ENCODE results near the gene NEGR1.
A peak's percentile ranks its signal among the peaks of the same experiment; 100 is the strongest.

NEGR1 gene

DNA sequence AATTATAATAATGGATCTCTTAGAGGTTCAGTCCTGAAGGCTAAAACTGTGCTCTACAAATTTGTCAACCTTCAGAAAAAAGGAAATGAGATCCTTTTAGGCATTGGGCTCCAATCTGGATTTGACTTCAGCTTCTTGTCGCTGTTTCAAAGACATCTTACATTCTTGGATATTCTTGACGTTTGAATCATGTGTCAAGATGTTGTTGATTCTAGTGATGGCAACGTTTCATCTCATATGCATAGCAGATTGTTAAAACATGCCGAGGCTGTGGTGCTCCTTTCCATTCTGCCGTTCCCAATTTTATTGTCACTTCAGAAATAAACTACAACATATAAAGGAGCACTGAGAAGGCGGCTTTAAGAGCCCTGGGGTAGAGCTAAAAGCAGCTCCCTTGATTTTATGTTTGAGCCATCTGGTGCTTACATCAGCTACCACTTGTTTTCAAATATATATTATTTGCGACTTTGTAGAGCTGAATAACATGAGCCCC lies 733.9 kb downstream of the NEGR1 start:
- Histone ChIP-seq H3K4me3 (ENCODE audit: low read depth in 1 of 5, low read length in 5 of 5) (no peak overlapping the region), H3K27ac (ENCODE audit: low read depth, low read length) (no peak overlapping the region), H3K9ac (ENCODE audit: low read length in 5 of 5) (no peak overlapping the region), H3K9me3 (ENCODE audit: control insufficient read depth in 5 of 5, low read length in 5 of 5) (no peaks in the 10 kb centered on the region), H3K27me3 (ENCODE audit: control insufficient read depth in 5 of 5, insufficient read depth in 4 of 5, low read length in 5 of 5) (no peaks in the 10 kb centered on the region), H3K36me3 (ENCODE audit: control insufficient read depth in 5 of 5, insufficient read depth in 5 of 5, low read length in 5 of 5) (no peaks in the 10 kb centered on the region), H3K4me1 (ENCODE audit: control insufficient read depth in 5 of 5, insufficient read depth in 5 of 5, low read length in 5 of 5) (peaks cover 0 to 5% (median 0%) of the 10 kb centered on the region in 5 donors)

DNA sequence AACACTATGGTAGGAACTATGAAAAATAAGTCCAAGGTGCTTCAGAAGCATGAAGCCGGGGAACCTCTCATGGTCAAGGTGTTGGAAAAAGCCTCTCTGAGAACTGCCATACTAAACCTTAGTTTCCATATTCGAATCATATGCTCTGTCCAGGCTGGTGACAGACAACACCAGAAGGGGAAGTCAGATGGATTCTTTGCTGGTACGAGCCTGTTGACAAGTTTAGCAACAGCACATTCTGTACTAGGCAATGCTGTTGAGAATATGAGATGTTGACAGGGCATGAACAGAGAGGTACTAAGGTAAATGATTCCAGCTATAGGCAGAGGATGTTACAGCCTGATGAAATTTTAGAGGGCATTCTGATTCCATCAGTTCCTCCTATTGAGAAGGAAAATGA lies 740.2 kb downstream of the NEGR1 start:
- H3K4me3 ChIP-seq (ENCODE audit: low read depth in 1 of 5, low read length in 5 of 5), result no peak overlapping the region
- no peak overlapping the region for H3K9ac ChIP-seq (ENCODE audit: low read length in 5 of 5)
- no peaks in the 10 kb centered on the region for H3K4me1 ChIP-seq (ENCODE audit: control insufficient read depth in 5 of 5, insufficient read depth in 5 of 5, low read length in 5 of 5)
- no peaks in the 10 kb centered on the region for H3K9me3 ChIP-seq (ENCODE audit: control insufficient read depth in 5 of 5, low read length in 5 of 5)
- no peak overlapping the region for H3K27ac ChIP-seq (ENCODE audit: low read depth, low read length)
- no peaks in the 10 kb centered on the region for H3K36me3 ChIP-seq (ENCODE audit: control insufficient read depth in 5 of 5, insufficient read depth in 5 of 5, low read length in 5 of 5)
- no peaks in the 10 kb centered on the region for H3K27me3 ChIP-seq (ENCODE audit: control insufficient read depth in 5 of 5, insufficient read depth in 4 of 5, low read length in 5 of 5)

DNA sequence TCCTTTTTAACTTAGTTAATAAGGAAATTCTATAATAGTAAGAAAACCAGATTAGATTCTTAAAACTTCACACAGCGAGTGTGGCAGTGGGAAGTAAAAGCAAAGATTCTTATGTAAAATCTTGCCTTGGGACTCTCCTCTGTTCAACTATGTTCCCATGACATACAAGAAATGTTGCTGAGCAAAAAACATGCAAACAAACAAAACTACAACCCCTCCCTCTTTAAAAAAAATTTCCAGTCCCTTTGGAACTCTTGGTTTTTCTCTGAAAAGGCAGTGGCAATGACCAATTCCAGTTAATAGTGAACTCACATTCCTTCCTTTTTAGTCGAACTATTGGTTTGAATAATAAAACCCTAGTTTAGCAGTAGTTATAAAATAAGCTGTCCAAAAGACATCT lies 748.4 kb downstream of the NEGR1 start:
- no peaks in the 10 kb centered on the region for H3K36me3 ChIP-seq (ENCODE audit: control insufficient read depth in 5 of 5, insufficient read depth in 5 of 5, low read length in 5 of 5)
- peaks cover 0 to 8% (median 0%) of the 10 kb centered on the region in 5 donors for H3K4me1 ChIP-seq (ENCODE audit: control insufficient read depth in 5 of 5, insufficient read depth in 5 of 5, low read length in 5 of 5)
- no peak overlapping the region for H3K4me3 ChIP-seq (ENCODE audit: low read depth in 1 of 5, low read length in 5 of 5)
- H3K27me3 ChIP-seq (ENCODE audit: control insufficient read depth in 5 of 5, insufficient read depth in 4 of 5, low read length in 5 of 5), result no peaks in the 10 kb centered on the region
- no peaks in the 10 kb centered on the region for H3K9me3 ChIP-seq (ENCODE audit: control insufficient read depth in 5 of 5, low read length in 5 of 5)
- no peak overlapping the region for H3K9ac ChIP-seq (ENCODE audit: low read length in 5 of 5)
- H3K27ac ChIP-seq (ENCODE audit: low read depth, low read length), result peak overlapping the region; percentile 42

DNA sequence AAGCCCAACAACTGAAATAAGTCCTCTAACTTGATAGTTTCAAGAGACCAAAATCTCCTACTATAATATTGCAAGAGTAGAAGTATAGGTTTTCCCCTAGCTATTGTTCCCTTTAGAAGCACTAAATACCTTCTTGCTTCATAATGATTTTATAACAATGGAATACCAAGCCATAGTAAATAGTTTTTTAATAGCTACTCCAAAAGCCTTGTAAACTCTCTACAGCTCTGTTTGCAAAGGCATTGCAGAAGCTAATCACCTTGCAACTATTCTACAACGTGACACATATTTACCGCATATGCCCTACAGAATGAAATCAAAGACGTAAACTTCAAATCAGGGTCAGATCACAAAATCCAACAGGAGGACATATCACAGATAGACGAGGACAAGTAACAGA lies 750.0 kb downstream of the NEGR1 start:
- Histone ChIP-seq H3K27me3 (ENCODE audit: control insufficient read depth in 5 of 5, insufficient read depth in 4 of 5, low read length in 5 of 5) (no peaks in the 10 kb centered on the region), H3K4me1 (ENCODE audit: control insufficient read depth in 5 of 5, insufficient read depth in 5 of 5, low read length in 5 of 5) (peaks cover 0 to 8% (median 0%) of the 10 kb centered on the region in 5 donors), H3K4me3 (ENCODE audit: low read depth in 1 of 5, low read length in 5 of 5) (no peak overlapping the region), H3K9me3 (ENCODE audit: control insufficient read depth in 5 of 5, low read length in 5 of 5) (no peaks in the 10 kb centered on the region), H3K9ac (ENCODE audit: low read length in 5 of 5) (no peak overlapping the region), H3K36me3 (ENCODE audit: control insufficient read depth in 5 of 5, insufficient read depth in 5 of 5, low read length in 5 of 5) (no peaks in the 10 kb centered on the region), H3K27ac (ENCODE audit: low read depth, low read length) (no peak overlapping the region)

DNA sequence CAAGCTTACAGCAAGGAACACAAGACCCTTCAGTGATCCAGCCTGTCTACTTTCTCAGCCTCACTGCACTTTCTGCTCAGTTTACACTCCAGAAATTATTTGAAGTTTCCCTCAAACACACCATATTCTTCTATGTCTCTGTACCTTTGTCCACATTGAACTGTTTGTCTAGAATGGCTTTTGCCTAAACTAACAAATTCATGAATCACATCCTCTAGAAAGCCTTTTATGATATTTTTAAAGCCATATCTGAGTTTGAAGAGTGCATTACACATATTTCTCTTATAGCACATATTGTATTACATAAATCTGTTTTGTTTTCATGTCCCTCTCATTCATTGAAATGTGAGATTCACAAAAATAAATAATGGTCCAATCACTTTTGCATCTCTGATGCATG lies 755.5 kb downstream of the NEGR1 start:
- no peak overlapping the region for H3K4me3 ChIP-seq (ENCODE audit: low read depth in 1 of 5, low read length in 5 of 5)
- no peaks in the 10 kb centered on the region for H3K4me1 ChIP-seq (ENCODE audit: control insufficient read depth in 5 of 5, insufficient read depth in 5 of 5, low read length in 5 of 5)
- no peak overlapping the region for H3K9ac ChIP-seq (ENCODE audit: low read length in 5 of 5)
- no peaks in the 10 kb centered on the region for H3K36me3 ChIP-seq (ENCODE audit: control insufficient read depth in 5 of 5, insufficient read depth in 5 of 5, low read length in 5 of 5)
- no peak overlapping the region for H3K27ac ChIP-seq (ENCODE audit: low read depth, low read length)
- H3K9me3 ChIP-seq (ENCODE audit: control insufficient read depth in 5 of 5, low read length in 5 of 5), result no peaks in the 10 kb centered on the region
- no peaks in the 10 kb centered on the region for H3K27me3 ChIP-seq (ENCODE audit: control insufficient read depth in 5 of 5, insufficient read depth in 4 of 5, low read length in 5 of 5)

DNA sequence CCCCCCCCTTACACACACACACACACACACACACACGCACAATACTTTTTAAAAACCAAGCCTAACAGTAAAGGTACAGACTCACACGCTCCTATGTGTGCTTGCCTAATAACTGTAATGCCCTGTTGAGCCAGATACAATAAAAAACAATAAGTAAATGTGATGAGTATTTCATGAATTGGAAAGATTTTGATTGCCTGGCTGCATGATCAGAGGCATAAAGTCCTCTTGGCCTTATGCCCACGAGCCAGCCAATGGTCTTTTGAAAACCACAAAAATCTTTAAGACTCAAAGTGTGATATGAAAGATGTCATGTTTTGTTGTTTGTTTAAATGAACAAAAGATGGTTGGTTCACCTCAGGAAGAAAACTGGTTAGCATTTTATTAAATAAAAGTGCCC lies 759.6 kb downstream of the NEGR1 start:
- H3K36me3 ChIP-seq (ENCODE audit: control insufficient read depth in 5 of 5, insufficient read depth in 5 of 5, low read length in 5 of 5), result no peaks in the 10 kb centered on the region
- H3K4me1 ChIP-seq (ENCODE audit: control insufficient read depth in 5 of 5, insufficient read depth in 5 of 5, low read length in 5 of 5), result no peaks in the 10 kb centered on the region
- H3K9me3 ChIP-seq (ENCODE audit: control insufficient read depth in 5 of 5, low read length in 5 of 5), result no peaks in the 10 kb centered on the region
- H3K27me3 ChIP-seq (ENCODE audit: control insufficient read depth in 5 of 5, insufficient read depth in 4 of 5, low read length in 5 of 5), result no peaks in the 10 kb centered on the region
- no peak overlapping the region for H3K4me3 ChIP-seq (ENCODE audit: low read depth in 1 of 5, low read length in 5 of 5)
- no peak overlapping the region for H3K27ac ChIP-seq (ENCODE audit: low read depth, low read length)
- H3K9ac ChIP-seq (ENCODE audit: low read length in 5 of 5), result no peak overlapping the region

DNA sequence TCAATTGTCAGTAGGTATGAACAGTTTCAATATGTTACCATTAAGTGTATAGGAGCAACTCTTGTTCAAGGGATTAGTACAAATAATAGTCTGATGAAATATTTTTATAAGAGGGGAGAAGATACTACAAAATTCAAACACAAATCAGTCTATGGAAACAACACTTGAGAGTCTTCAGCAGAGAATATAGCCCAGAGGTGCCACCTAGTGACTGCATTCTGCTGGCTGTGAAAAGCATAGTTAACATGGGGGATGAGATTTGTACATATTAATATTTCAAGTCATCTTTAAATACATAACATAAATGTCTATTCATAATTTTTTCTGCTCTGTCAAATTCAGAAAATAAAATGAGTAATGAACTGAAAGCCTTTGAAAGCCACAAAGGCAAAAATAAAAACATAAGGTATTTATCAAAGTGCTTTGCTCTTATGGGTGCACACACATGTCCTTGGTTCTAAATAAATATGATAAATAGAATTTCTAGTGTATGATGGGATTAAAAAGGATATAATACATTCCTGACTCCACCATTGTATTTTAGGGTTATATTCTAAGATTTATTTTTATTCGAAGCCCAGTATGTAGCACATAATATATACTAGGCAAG lies 760.6 kb downstream of the NEGR1 start:
- Histone ChIP-seq H3K27ac (ENCODE audit: low read depth, low read length) (no peak overlapping the region), H3K36me3 (ENCODE audit: control insufficient read depth in 5 of 5, insufficient read depth in 5 of 5, low read length in 5 of 5) (no peaks in the 10 kb centered on the region), H3K4me1 (ENCODE audit: control insufficient read depth in 5 of 5, insufficient read depth in 5 of 5, low read length in 5 of 5) (no peaks in the 10 kb centered on the region), H3K4me3 (ENCODE audit: low read depth in 1 of 5, low read length in 5 of 5) (no peak overlapping the region), H3K9ac (ENCODE audit: low read length in 5 of 5) (no peak overlapping the region), H3K27me3 (ENCODE audit: control insufficient read depth in 5 of 5, insufficient read depth in 4 of 5, low read length in 5 of 5) (no peaks in the 10 kb centered on the region), H3K9me3 (ENCODE audit: control insufficient read depth in 5 of 5, low read length in 5 of 5) (no peaks in the 10 kb centered on the region)

DNA sequence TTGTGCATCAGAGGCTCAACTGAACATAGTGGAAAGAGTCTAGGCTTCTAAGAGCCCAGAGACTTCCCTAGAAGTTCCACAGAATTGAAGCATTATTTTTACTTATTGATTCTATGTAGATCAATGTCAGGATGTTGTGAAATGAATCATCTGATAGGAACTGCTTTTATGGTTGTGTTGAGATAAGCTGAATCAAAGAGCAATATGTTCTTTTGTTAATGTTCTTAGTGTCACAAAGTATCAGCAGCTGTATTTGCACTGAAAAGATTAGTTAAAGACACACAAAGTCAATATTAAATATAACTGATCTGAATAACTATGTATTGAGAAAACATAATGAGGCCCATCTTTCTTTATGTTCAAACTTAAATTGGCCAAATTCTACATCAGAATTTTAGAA lies 770.8 kb downstream of the NEGR1 start:
- Histone ChIP-seq H3K4me3 (ENCODE audit: low read depth in 1 of 5, low read length in 5 of 5) (no peak overlapping the region), H3K9ac (ENCODE audit: low read length in 5 of 5) (no peak overlapping the region), H3K4me1 (ENCODE audit: control insufficient read depth in 5 of 5, insufficient read depth in 5 of 5, low read length in 5 of 5) (no peaks in the 10 kb centered on the region), H3K9me3 (ENCODE audit: control insufficient read depth in 5 of 5, low read length in 5 of 5) (no peaks in the 10 kb centered on the region), H3K27ac (ENCODE audit: low read depth, low read length) (no peak overlapping the region), H3K27me3 (ENCODE audit: control insufficient read depth in 5 of 5, insufficient read depth in 4 of 5, low read length in 5 of 5) (no peaks in the 10 kb centered on the region), H3K36me3 (ENCODE audit: control insufficient read depth in 5 of 5, insufficient read depth in 5 of 5, low read length in 5 of 5) (no peaks in the 10 kb centered on the region)

DNA sequence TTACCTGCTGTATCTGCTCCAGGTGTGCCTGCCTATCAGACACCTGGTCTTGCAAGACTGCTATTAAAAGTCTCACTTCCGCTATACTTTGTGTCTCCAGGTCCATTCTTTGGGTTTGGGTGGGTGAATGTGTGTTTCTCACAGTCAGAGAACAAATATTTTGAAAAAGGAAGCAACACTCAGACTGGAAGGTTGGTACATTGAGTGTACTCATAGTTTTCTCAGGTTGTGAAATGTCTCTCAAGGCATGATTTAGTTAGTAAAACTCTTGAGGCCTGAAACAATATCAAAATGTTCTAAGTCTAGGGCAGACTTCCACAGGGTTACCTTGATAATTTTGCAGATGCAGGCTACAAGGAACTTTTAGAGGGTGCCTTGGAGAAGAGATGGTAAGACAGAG lies 771.6 kb downstream of the NEGR1 start:
- no peaks in the 10 kb centered on the region for H3K36me3 ChIP-seq (ENCODE audit: control insufficient read depth in 5 of 5, insufficient read depth in 5 of 5, low read length in 5 of 5)
- H3K4me1 ChIP-seq (ENCODE audit: control insufficient read depth in 5 of 5, insufficient read depth in 5 of 5, low read length in 5 of 5), result no peaks in the 10 kb centered on the region
- no peak overlapping the region for H3K27ac ChIP-seq (ENCODE audit: low read depth, low read length)
- H3K27me3 ChIP-seq (ENCODE audit: control insufficient read depth in 5 of 5, insufficient read depth in 4 of 5, low read length in 5 of 5), result no peaks in the 10 kb centered on the region
- no peak overlapping the region for H3K4me3 ChIP-seq (ENCODE audit: low read depth in 1 of 5, low read length in 5 of 5)
- H3K9ac ChIP-seq (ENCODE audit: low read length in 5 of 5), result no peak overlapping the region
- H3K9me3 ChIP-seq (ENCODE audit: control insufficient read depth in 5 of 5, low read length in 5 of 5), result no peaks in the 10 kb centered on the region

DNA sequence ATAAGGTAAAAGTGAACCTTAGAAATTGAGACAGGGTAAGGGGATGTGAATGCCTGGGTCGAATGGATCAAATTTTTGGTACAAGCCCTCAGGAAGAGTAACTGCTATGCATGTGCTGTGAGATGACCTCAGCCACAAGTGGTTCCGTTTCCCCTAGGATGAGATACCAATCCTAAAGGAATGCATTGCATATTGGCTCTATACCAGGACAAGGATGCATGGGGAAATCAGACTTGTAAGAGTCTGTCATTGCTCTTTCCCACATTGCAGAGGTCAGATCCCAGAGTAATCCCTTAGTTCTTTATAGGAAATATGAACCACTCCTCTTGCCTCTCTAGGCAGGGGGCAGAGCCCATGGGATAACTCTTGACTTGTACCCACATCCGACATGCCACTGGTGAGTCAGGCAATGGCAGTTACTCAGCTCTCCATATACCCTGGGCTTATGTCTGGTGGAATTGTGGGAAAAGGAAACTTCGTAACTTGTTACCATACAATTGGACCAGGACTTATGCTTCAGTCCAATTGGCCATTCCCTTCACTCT lies 773.2 kb downstream of the NEGR1 start:
- no peak overlapping the region for H3K9ac ChIP-seq (ENCODE audit: low read length in 5 of 5)
- H3K4me3 ChIP-seq (ENCODE audit: low read depth in 1 of 5, low read length in 5 of 5), result no peak overlapping the region
- H3K36me3 ChIP-seq (ENCODE audit: control insufficient read depth in 5 of 5, insufficient read depth in 5 of 5, low read length in 5 of 5), result no peaks in the 10 kb centered on the region
- no peaks in the 10 kb centered on the region for H3K9me3 ChIP-seq (ENCODE audit: control insufficient read depth in 5 of 5, low read length in 5 of 5)
- H3K27me3 ChIP-seq (ENCODE audit: control insufficient read depth in 5 of 5, insufficient read depth in 4 of 5, low read length in 5 of 5), result no peaks in the 10 kb centered on the region
- H3K4me1 ChIP-seq (ENCODE audit: control insufficient read depth in 5 of 5, insufficient read depth in 5 of 5, low read length in 5 of 5), result no peaks in the 10 kb centered on the region
- no peak overlapping the region for H3K27ac ChIP-seq (ENCODE audit: low read depth, low read length)
